ENCODE results near the gene ALDH4A1.

GRCh38 chr1:18951818-18952391 is 49.5 kb upstream of the ALDH4A1 start:
- TF ChIP-seq CTCF (IDR thresholded peaks at IDR 0.05 in 2 of 3, conservative IDR thresholded peaks at IDR 0.05 in 1 of 3; ENCODE audit: control insufficient read depth in 2 of 3, extremely low read depth in 1 of 3, insufficient read depth in 1 of 3, low read depth in 3 of 3, low read length in 3 of 3) = no peak
- TF ChIP-seq SUZ12 (IDR thresholded peaks at IDR 0.05; ENCODE audit: unreplicated experiment) = no peak
- TF ChIP-seq BRCA1 (IDR thresholded peaks at IDR 0.05; ENCODE audit: low read depth, low read length) = no peak
- TF ChIP-seq, protein P1, sequence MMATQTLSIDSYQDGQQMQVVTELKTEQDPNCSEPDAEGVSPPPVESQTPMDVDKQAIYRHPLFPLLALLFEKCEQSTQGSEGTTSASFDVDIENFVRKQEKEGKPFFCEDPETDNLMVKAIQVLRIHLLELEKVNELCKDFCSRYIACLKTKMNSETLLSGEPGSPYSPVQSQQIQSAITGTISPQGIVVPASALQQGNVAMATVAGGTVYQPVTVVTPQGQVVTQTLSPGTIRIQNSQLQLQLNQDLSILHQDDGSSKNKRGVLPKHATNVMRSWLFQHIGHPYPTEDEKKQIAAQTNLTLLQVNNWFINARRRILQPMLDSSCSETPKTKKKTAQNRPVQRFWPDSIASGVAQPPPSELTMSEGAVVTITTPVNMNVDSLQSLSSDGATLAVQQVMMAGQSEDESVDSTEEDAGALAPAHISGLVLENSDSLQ (IDR thresholded peaks at IDR 0.05) = no peak
- TF ChIP-seq SKIL (IDR thresholded peaks at IDR 0.05; ENCODE audit: low read depth, poor library complexity, severe bottlenecking) = peak; percentile 87
- TF ChIP-seq, protein P2, sequence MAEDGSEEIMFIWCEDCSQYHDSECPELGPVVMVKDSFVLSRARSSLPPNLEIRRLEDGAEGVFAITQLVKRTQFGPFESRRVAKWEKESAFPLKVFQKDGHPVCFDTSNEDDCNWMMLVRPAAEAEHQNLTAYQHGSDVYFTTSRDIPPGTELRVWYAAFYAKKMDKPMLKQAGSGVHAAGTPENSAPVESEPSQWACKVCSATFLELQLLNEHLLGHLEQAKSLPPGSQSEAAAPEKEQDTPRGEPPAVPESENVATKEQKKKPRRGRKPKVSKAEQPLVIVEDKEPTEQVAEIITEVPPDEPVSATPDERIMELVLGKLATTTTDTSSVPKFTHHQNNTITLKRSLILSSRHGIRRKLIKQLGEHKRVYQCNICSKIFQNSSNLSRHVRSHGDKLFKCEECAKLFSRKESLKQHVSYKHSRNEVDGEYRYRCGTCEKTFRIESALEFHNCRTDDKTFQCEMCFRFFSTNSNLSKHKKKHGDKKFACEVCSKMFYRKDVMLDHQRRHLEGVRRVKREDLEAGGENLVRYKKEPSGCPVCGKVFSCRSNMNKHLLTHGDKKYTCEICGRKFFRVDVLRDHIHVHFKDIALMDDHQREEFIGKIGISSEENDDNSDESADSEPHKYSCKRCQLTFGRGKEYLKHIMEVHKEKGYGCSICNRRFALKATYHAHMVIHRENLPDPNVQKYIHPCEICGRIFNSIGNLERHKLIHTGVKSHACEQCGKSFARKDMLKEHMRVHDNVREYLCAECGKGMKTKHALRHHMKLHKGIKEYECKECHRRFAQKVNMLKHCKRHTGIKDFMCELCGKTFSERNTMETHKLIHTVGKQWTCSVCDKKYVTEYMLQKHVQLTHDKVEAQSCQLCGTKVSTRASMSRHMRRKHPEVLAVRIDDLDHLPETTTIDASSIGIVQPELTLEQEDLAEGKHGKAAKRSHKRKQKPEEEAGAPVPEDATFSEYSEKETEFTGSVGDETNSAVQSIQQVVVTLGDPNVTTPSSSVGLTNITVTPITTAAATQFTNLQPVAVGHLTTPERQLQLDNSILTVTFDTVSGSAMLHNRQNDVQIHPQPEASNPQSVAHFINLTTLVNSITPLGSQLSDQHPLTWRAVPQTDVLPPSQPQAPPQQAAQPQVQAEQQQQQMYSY (CRISPR knock-in tag; IDR thresholded peaks at IDR 0.05) = no peak
- TF ChIP-seq MYC (IDR thresholded peaks at IDR 0.05; ENCODE audit: insufficient read depth, insufficient read length, insufficient replicate concordance, low read length, severe bottlenecking) = no peak
